GM18873 (cell line): ENCODE data around the gene RNF125.

ENCODE experiments used
- ATAC-seq: cut with Tn5 transposase; IDR thresholded peaks from one replicate; pipeline ENCODE4 v1.9.1; 2021; ENCODE audit warnings: mild to moderate bottlenecking, moderate library complexity, moderate number of reproducible peaks; ENCODE audit not compliant: unreplicated experiment, low FRiP score

RNF125 gene

DNA sequence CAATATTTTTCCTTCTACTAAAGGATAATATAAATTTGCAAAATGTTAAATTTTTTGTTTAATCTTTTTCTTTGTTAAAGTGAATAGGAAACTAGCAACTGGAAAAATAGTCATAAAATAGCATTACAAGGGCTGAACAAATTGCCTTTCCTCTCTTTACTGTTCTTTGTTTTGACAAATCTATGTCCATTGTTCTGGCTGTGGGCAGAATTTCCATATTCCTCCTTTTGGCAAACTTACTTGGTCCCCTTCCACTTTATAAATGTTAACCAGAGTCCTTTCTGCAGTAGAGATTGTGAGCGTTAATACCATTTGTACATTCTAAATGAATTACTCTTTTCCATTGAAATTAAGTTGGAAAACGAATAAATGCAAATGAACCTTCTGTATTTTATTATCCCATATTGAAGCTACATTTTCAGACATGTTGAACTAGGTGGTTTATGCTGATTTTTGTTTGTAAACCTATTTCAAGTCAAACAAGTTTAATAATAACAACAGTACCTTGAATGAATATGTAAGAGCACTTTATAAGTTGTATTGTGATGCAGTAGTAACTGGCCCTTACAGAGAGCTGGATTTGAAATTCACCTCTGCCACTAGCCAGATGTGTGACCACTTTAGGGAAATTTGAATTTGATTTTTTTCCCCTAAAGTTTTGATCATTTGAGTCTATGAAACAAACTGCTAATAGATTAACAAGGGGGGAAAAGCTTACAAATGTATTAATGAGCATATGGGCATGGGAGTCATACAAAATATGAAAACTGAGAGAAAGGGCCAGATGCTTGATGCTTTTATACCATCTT is 3.3 kb downstream of the RNF125 start:
- ATAC-seq = no peak

DNA sequence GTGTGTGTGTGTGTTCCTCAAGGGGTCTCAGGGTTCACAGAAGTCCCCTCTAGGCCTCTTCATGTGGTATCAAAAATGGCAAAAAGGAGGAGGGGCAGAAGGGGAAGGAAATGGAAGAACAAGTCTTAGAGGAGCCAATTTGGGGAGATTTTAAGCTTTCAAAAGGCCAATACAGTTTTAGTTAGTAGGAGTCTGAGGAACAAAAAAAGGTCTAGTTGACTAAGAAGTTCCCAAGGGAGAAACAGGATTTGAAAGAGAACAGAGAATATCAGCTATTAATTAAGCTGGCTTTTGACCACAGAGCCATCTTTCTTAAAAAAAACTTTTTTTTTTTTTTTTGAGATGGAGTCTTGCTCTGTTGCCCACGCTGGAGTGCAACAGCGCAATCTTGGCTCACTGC is 7.1 kb downstream of the RNF125 start:
- ATAC-seq = no peak

- ATAC-seq = no peak
Observed at GRCh38 chr18:32026491-32027086, 8.0 kb downstream of the RNF125 start.

- ATAC-seq = no peak
Observed at GRCh38 chr18:32029558-32029957, 10.9 kb downstream of the RNF125 start.

- ATAC-seq = no peak
Observed at GRCh38 chr18:32032609-32033008, 14.0 kb downstream of the RNF125 start.

DNA sequence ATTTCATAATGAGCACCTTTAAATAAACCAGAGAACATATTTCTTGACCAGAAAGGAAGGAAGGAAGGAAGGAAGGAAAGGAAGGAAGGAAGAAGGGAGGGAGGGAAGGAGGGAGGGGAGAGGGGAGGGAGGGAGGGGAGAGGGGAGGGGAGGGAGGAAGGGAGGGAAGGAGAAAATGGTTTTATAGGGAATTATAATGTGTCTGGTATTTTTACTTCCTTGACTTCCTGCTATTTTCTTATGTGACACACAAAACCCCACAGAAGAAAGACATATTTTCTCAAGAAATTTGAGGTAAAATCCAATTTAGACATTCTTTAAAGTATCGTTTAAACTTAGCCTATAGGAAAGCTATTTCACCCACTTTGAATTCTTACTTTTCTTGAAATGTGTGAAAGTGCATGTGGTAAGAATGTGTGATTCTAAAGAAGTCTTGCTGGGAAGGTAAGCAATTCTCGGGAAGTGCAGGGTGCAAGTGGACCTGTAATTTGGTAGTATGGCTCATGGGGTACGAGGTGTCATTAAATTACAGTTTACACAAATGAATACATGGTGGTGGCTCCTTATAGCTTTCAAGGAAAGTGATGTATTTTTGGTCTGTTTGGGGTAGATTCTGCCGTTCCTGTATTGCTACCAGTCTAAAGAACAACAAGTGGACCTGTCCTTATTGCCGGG is 18.0 kb downstream of the RNF125 start:
- ATAC-seq = no peak

DNA sequence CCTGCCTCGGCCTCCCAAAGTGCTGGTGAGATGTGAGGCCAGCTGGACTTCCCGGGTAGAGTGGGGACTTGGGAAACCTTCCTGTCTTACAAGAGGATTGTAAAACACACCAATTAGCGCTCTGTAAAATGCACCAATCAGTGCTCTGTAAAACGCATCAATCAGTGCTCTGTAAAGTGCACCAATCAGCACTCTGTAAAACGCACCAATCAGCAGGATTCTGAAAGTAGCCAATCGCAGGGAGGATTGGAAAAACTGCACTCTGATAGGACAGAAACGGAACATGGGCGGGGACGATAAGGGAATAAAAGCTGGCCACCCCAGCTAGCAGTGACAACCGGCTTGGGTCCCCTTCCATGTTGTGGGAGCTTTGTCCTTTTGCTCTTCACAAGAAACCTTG is 19.0 kb downstream of the RNF125 start:
- no peak for ATAC-seq

- no peak for ATAC-seq
Observed at GRCh38 chr18:32040936-32041335, 22.3 kb downstream of the RNF125 start.

- ATAC-seq = no peak
Observed at GRCh38 chr18:32042337-32042736, 23.7 kb downstream of the RNF125 start.

- peak; percentile 52 for ATAC-seq
Observed at GRCh38 chr18:32048507-32049091, 30.0 kb downstream of the RNF125 start.

DNA sequence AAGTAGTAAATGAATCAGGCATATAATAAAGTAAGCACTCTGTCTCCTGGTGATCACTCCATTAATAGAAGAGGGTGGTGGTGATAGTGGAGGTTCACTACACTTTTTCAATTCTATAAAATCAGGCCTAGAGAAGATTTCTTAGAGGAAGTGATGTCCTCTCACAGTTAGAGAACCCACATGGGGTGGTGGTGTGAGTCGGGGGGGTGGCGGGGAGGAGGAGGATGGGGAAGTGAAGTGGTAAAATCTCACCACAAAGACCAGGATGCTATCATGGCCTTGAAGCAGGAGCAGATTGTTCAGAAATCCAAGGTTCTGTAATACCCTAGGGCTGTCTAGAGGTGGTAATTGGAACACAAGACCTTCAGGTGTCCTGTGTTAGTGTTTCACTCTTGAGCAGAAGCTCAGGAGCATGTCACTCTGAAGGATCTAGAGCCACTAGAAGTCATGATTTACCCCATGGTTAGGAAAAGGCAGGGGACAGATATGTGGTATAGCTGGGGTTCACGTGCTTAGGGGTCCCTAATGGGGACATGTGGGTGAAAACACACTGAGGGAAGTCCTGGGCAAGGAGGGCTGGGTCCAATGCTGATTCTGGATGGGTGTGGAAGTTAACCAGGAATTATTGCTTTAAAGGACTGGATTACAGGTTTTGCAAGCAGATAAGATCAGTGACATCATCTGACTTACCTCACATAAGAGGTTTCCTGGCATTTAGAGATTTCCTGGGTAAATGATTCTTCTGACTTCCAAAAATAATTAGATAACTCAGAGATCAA is 31.0 kb downstream of the RNF125 start:
- no peak for ATAC-seq

- ATAC-seq = no peak
Observed at GRCh38 chr18:32056613-32057358, 38.2 kb downstream of the RNF125 start.

- ATAC-seq = no peak
Observed at GRCh38 chr18:32057624-32058165, 39.1 kb downstream of the RNF125 start.

GRCh38 chr18:32060026-32060425 is 41.4 kb downstream of the RNF125 start:
- no peak for ATAC-seq

- ATAC-seq = no peak
Observed at GRCh38 chr18:32067375-32068167, 48.9 kb downstream of the RNF125 start.

DNA sequence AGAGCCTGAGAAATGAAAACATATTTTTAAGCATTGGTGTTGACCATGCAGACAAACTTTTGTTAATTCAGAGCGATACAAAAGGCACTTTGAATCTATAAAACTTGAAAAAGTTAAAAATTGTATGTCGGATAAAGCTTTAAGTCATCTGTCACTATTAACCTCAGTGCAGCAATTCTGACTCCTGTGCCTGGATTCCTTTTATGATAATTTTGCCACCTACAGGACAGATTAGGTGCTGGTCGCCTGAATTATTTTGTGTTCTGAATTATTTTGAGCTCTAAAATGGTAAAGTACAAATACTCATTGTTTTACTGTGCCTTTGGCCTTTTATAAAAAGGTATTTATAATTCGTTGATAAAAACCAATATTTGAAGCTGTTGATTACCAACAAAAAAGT is 53.7 kb downstream of the RNF125 start:
- no peak for ATAC-seq

- no peak for ATAC-seq
Observed at GRCh38 chr18:32074206-32074605, 55.6 kb downstream of the RNF125 start.

DNA sequence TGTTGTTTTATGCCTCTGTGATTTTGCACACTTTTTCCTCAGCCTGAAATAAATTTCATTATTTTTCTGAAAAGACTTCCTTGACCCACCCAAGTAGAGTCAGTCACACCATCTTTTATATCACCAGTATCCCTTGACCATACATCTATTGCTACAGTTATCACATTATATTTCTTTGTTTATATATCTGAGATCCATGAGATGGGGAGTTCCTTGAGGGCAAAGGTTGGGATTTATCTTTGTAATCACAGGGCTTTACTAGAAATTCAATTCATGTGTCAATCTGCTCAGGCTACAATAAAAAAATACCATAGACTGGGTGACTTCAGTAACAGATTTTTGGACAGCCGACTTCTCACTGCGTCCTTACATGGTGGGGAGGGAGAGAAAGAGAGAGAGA is 60.2 kb downstream of the RNF125 start:
- ATAC-seq = no peak

DNA sequence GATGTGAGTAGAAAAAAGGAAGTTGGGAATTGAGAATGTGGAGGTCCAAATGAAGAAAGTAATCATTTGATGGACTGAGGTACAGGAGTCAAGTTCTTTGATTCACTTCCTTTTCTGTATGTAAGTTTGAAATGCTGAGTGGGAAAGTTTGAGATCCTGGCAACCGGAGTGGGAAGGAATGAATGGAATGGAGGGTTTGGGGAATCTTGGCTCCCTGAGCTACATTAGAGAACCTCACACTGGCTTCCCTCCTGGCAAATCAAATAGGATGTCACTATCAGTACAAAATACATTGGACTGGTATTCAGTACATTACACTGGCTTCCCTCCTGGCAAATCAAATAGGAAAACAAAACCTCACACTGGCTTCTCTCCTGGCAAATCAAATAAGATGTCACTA is 63.3 kb downstream of the RNF125 start:
- no peak for ATAC-seq
